NCI-H1436 treated with DMSO at 0.1 percent for 48 hours (cell line): ENCODE data around the gene CCL15.
"Not testable (repeated sequence)": the region's sequence is repeated elsewhere in the genome, so short reads cannot be mapped to it uniquely, and the experiment has no call there.

Experiments used
- DNase-seq: peaks from one replicate; lab custom pipeline; 2025; lab: John Stamatoyannopoulos, UW

Gene CCL15, protein sequence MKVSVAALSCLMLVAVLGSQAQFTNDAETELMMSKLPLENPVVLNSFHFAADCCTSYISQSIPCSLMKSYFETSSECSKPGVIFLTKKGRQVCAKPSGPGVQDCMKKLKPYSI

GRCh38 chr17:36001110-36001771, at the start of gene CCL15:
CCL15 (minus strand) TSS chr17:36001553; CDS start chr17:36001492, 61 bp downstream.
- no peak for DNase-seq

DNA sequence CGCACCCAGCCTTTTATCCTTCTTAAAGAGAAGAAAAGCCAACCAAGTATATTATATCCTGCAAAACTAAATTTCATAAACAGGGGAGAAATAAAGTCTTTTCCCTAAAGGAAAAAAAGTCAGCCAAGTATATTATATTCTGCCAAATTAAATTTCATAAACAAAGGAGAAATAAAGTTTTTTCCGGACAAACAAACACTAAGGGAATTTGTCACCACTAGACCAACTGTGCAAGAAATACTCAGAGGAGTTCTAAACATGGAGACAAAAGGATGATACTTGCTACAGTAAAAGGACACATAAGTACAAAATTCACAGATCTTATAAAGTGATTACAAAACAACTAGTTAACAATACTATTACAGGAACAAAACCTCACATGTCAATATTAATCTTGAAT, 48.3 kb upstream of the CCL15 start:
- no peak for DNase-seq

GRCh38 chr17:36048066-36048465, 46.7 kb upstream of the CCL15 start:
- no peak for DNase-seq

DNA sequence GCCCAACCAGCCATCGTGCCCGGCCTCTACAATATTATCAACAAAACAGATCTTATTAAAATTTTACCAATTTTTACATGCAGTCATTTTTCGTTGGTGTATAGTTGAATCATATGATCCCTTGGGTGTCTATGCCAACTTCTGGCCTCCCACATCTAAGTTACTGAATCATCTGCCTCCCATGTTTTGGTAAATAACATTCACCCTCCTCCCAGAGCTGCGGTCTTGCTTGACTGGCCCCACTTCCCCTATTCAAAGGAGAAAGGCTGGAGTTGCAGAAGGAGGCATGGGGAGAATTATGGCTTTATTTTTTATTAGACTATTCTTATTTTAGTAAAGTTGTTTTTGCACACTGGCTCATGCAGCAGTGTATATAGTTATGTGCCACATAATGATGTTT, 34.9 kb upstream of the CCL15 start:
- DNase-seq = no peak

DNA sequence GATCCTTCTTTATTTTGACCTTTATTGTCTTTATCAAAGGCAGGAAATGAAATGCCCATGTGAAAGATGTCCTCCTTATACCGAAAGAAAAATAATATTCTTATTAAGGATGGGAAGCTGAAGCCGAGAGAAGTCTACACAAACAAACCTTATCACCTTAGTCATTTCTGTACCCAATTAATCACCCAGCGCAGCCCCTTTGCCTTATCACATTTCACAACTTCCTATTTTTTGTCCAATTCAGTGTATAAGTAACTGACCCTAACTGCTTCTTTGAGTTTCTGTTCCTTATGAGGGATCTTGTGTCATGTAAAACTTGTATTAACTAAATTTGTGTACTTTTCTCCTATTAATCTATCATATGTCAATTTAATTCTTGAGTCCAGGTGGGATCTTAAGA, 32.8 kb upstream of the CCL15 start:
- no peak for DNase-seq

- DNase-seq = no peak
These were observed 29.6 kb upstream of the CCL15 start for GRCh38 chr17:36030956-36031355.

DNA sequence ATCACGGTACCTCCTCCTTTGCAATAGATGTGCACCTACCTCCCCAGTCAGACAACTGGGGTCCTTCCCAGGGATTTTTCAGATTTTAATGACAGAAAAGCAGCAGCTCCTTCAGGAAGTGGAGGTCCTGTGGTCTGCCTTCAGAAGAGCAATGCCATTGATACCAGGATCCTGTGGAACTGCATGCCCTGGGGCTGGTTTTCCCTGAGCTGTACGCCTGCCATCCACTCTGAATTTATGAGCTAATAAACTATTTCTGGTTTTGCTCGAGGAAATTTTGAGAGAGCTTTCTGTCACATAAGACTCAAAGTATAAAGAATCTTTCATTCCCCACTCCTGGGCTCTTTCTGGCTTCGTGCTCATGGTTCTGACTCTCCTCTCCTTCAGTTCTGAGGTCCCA, 26.4 kb upstream of the CCL15 start:
- DNase-seq = no peak

DNA sequence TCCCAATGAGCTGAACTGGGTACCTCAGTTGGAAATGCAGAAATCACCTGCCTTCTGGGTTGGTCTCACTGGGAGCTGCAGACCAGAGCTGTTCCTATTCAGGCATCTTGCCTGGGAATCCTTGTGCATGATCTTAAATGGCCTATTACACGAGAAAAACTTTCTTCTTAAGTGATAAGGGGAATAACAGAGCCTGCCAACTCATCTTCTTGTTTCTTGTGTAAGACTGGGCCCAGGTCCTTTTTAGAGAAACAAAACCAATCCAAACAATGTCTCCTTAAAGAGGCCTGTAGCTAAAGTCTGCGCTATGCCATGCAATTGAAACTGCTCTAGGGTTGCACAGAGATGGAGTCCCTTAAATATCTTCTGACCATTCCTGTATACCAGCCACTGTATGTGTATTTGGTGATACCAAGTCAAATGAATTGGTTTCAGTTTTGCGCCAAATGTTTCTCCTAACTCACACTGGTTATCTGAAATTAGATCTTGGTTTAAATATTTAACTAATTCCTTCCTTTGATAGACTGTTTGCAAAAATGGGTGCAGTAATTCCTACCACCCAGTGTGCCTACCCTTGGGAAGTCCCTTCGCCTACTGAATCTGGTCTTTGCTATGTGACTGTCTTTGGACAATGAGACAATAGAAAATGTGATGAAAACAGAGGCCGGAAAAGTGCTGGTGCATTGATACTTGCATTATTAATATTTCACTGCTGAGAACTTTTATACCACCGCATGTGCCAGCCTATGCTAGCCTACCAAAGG, 22.9 kb upstream of the CCL15 start:
- DNase-seq = no peak

DNA sequence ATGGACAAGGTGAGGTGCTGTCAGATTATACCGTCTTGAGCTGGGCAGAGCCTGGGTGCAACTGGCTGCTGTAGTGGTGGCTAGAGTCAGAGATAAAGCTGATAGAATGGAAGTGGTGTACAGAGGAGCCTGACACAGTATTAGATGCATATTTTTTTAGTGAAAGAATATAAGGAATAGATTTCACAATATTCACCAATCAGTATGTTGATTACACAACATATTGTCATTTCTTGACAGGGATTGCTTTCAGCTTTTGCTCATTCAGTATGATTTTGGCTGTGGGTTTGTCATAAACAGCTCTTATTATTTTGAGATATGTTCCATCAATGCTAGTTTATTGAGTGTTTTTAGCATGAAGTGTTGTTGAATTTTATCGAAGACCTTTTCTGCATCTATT, 18.1 kb upstream of the CCL15 start:
- DNase-seq = no peak

GRCh38 chr17:36017799-36018198, 16.4 kb upstream of the CCL15 start, which contains the start of gene CCL23:
CCL23 (minus strand) TSS chr17:36017972; CDS start chr17:36017897, 75 bp downstream.
- no peak for DNase-seq

DNA sequence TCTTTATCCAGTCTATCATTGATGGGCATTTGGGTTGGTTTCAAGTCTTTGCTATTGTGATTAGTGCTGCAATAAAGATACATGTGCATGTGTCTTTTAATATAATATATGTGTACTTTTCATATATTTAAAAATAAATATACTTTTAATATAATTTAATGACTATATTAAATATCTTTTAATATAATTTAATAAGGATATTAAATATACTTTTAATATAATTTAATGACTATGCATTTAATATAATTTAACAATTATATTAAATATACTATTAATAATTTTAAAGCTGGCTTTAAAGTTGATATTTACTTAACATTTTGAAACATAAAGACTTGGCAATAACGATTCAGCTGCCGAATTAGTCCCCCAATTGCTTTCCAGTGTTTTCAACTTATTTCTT, 15.2 kb upstream of the CCL15 start:
- no peak for DNase-seq

DNA sequence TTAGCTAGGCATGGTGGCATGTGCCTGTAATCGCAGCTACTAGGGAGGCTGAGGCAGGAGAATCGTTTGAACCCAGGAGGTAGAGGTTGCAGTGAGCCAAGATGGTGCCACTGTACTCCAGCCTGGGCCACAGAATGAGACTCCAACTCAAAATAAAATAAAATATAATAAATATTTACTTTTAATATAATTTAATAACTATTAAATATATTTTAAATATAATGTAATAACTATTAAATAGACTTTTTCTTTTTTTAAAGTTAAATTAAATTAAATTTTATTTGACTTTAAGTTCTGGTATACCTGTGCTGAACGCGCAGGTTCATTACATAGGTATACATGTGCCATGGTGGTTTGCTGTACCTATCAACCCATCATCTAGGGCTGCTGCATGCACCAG, 14.5 kb upstream of the CCL15 start:
- DNase-seq = not testable (repeated sequence)

DNA sequence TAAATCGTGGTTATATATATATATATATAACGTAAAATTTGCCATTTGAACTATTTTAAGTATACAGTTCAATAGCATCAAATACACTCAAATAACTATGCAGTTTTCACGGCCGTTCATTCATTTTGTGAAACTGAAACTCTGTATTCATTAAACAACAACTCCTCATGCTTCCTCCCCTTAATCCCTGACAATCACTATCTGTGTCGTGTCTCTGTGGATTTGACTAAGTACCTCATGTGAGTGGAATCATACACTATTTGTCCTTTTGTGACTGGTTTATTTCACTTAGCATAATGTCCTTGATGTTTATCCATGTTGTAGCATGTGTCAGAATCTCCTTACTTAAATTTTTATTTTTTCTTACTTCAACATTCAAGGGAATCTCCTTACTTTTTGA, 13.6 kb upstream of the CCL15 start:
- no peak for DNase-seq

DNA sequence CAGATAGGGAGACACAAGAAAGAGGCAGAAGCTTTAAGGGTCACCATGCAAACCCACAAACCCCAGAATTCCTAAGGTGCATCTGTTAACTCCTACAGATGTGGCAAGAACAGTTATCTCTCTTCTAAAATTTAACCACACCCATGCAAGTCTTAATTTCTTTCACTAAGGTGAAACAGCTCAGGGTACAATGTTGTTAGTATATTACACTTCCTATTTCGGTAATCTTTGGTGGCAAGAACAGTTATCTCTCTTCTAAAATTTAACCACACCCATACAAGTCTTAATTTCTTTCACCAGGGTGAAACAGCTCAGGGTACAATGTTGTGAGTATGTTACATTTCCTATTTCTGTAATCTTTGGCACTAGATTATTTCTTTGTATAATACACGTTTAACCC, 9.8 kb upstream of the CCL15 start:
- no peak for DNase-seq

DNA sequence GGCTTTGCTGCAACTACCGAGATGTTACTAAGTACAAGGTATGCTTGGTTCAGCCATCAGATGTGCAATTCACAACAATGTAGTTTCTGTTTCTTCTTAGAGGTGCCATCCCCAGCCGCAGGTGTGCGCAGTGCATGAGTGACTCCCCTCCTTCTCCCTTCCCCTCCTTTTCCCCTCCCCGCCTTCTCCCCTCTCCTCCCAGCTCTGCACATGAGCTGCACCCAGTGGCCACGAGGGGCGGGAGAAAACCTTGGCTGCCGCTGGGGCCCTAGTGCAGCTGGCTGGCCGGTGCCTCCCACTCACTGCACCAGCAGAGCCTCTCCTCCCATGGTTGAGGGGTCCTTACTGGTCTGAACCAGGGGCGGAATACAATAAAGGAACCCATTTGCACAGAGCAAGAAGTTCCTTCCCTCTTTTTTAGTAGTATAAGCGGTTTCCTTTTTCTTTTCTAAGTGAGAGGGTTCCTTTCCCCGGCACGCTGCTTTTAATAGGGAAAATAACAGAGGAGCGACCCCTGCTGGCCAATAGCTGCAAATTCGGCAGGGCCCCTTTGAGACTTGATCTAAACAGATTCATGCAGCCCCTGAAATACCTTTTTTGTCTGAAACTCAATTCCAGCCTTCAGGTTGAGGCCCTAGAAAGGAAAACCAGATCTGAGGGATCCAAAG, 7.8 kb upstream of the CCL15 start:
- DNase-seq = no peak

- DNase-seq = no peak
These were observed 3.3 kb upstream of the CCL15 start for GRCh38 chr17:36004594-36005108.

- DNase-seq = no peak
These were observed 1.3 kb upstream of the CCL15 start for GRCh38 chr17:36002631-36003030.

DNA sequence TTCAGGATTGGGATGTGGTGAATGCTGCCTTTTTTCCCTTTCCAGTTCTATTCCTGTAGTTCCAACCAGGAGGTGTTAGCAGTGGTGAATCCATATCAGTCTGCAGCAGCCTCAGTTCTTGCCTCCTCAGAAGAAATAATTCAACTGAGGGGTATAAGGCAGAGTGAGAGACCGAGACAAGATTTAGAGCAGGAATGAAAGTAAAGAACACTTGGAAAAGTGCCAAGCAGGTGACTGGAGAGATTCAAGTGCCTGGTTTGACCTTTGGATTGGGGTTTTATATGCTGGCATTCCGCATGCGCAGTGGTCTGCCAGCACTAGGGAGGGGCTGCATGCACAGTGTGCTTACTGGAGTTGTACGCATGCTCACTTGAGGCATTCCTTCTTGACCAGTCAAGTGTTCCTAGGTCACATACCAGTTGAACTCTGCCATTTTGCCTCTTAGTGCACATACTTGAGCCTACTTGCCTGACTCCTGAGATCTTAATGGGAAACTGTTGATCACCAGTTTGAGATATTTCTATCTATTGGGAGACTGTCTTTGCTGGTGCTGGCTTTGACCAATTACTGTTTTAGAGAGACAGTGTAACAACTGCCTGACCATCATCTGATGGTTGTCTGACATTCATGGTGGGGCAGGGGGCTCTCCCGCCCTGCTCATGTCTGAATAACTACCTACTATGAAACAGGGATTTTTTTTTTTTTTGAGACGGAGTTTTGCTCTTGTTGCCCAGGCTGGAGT, 680 bp upstream of the CCL15 start:
- DNase-seq = no peak

DNA sequence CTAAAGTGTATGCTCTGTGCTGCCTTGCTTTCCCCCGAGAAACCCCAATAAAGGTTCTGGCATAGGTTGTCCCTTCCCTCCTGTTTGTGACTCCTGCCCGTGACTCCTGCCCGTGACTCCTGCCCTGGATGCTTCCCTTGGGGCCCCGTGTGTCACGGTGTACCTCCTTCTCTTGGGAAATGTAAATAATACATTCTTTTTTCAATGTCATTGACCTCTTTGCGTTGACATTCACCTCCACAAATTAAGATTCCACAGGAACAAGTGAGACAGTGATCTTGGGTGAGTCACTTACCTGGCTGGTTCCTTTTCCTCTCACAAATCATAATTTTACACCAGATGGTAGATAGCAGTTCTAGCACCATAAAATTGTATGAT, 632 bp downstream of the CCL15 start:
- DNase-seq = no peak

DNA sequence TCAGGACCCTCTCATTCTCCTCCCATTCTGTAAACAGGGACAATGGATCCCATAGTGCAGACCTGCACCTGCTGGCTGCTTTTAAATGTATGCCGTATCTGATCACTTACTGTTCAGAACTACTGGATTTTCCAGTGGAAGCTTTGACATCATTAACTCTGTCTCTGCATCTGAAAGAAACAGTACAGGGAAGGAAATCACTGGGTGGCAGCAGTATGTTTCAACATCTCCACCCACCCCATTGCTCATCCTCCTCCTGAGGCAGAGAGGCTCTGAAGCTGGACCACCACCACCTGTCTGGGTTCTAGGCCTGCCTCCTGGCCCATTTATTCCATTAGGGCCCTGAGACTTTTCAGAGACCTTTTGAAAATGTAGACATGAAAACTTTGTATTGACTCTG, 2.6 kb downstream of the CCL15 start:
- DNase-seq = no peak

- DNase-seq = no peak
These were observed 3.3 kb downstream of the CCL15 start for GRCh38 chr17:35998018-35998545.

GRCh38 chr17:35995346-35995745, 6.0 kb downstream of the CCL15 start:
- DNase-seq = not testable (repeated sequence)
